HepG2 (cell line): ENCODE measurements around the gene KRT73. TPM values are rescaled to one million over a fixed set of nuclear protein-coding genes. Genes with fewer than 3 reads are reported as not detected.
A peak's percentile ranks its signal among the peaks of the same experiment; 100 is the strongest.

Experiments
- ATAC-seq: fragments of 200-7000 bp; cut with Tn5 transposase; 3 replicates; pipeline ENCODE4 v1.9.1; 2020; ENCODE audit warnings: mild to moderate bottlenecking, moderate library complexity
- BruUV-seq: library from RNA; stranded (reverse); fragments of 400-500 nt; replicated peaks from 2 replicates; lab custom pipeline; 2021; lab: Mats Ljungman, UMichigan
- CTCF ChIA-PET: fragments of 300-600 bp; formaldehyde crosslinking; extraction: SDS; loops from one replicate; lab custom pipeline; 2021; ENCODE audit warnings: low total read pairs, inconsistent platforms, low intra/inter-chr PET ratio; lab: Yijun Ruan, JAX
- POLR2A ChIA-PET: fragments of 350-600 bp; sonication (Branson Sonifier 250); formaldehyde crosslinking; loops from one replicate; lab custom pipeline; 2020; ENCODE audit warnings: antibody characterized with exemption, inconsistent platforms; lab: Yijun Ruan, JAX
- DNase-seq: peaks from one replicate; pipeline ENCODE4 v3.0.0-alpha.2; 2015; ENCODE audit warnings: low spot score
- FAIRE-seq: peaks from 3 replicates; lab custom pipeline; 2011; peaks lifted over from hg19 to GRCh38; lab: Jason Lieb, UNC
- H2AFZ ChIP-seq: one replicate; pipeline ENCODE4 v1.6.1; 2011; ENCODE audit warnings: low read length, inconsistent platforms
- H3K27ac ChIP-seq: fragments of 300-600 bp; 3 replicates; pipeline ENCODE4 v1.8.0; 2011; ENCODE audit warnings: mixed run types, mild to moderate bottlenecking, mixed read lengths, low read length, inconsistent platforms; ENCODE audit not compliant: insufficient read depth; ENCODE audit errors: extremely low read length
- H3K27me3 ChIP-seq, 2 experiments: fragments of 200-600 bp in 1 of 2; 2 replicates in 1 of 2; 3 replicates in 1 of 2; pipeline versions ENCODE4 v1.6.0 to v1.8.0; 2011; ENCODE audit warnings: low read length in 2 of 2, mild to moderate bottlenecking in 2 of 2, moderate library complexity in 2 of 2, inconsistent platforms in 1 of 2; ENCODE audit not compliant: insufficient read depth in 2 of 2, control insufficient read depth in 1 of 2
- H3K36me3 ChIP-seq, 2 experiments: fragments of 200-600 bp in 1 of 2; replicated peaks in 1 of 2; 2 replicates in 1 of 2; 3 replicates in 1 of 2; pipeline versions ENCODE4 v1.5.1 to v1.8.0; 2011; ENCODE audit warnings: low read length in 2 of 2, inconsistent platforms in 1 of 2; ENCODE audit not compliant: insufficient read depth in 2 of 2, control insufficient read depth in 1 of 2
- H3K4me1 ChIP-seq: 2 replicates; pipeline ENCODE4 v1.5.1; 2012; ENCODE audit warnings: low read length, inconsistent platforms; ENCODE audit not compliant: insufficient read depth
- H3K4me2 ChIP-seq: 2 replicates; pipeline ENCODE4 v1.6.0; 2011; ENCODE audit warnings: low read depth, low read length, inconsistent platforms
- H3K4me3 ChIP-seq, 3 experiments: fragments of 200-600 bp in 1 of 3; sonication (generic), shearing (Covaris generic) in 1 of 3; replicated peaks in 1 of 3; 2 replicates each; pipeline ENCODE4 v1.5.1; 2011 to 2016; ENCODE audit warnings: low read length in 3 of 3, inconsistent platforms in 2 of 3, low read depth in 2 of 3, mild to moderate bottlenecking in 2 of 3, control low read depth in 1 of 3, mixed read lengths in 1 of 3; ENCODE audit not compliant: insufficient read depth in 1 of 3
- H3K79me2 ChIP-seq: one replicate; pipeline ENCODE4 v1.6.1; 2011; ENCODE audit warnings: low read length, inconsistent platforms; ENCODE audit not compliant: insufficient read depth
- H3K9ac ChIP-seq: 2 replicates; pipeline ENCODE4 v1.6.0; 2011; ENCODE audit warnings: mild to moderate bottlenecking, low read depth, low read length, inconsistent platforms; ENCODE audit not compliant: insufficient read depth
- H3K9me3 ChIP-seq: 2 replicates; pipeline ENCODE4 v1.5.1; 2012; ENCODE audit warnings: mild to moderate bottlenecking, low read length
- H4K20me1 ChIP-seq: 2 replicates; pipeline ENCODE4 v1.6.0; 2011; ENCODE audit warnings: inconsistent platforms, mild to moderate bottlenecking, low read length, moderate library complexity; ENCODE audit not compliant: insufficient read depth
- ZBTB10 ChIP-seq: sonication (generic); formaldehyde crosslinking; IDR thresholded peaks from 2 replicates; pipeline ENCODE4 v1.4.0; 2020; ENCODE audit warnings: missing genetic modification reagents, borderline replicate concordance
- ZNF275 ChIP-seq: sonication (generic); formaldehyde crosslinking; IDR thresholded peaks from 2 replicates; pipeline ENCODE4 v1.8.0; 2022; ENCODE audit warnings: missing genetic modification reagents, mild to moderate bottlenecking, inconsistent platforms, borderline replicate concordance
- ZNF629 ChIP-seq: sonication (generic); formaldehyde crosslinking; conservative IDR thresholded peaks from 2 replicates; pipeline ENCODE4 v1.5.0; 2020; ENCODE audit warnings: missing genetic modification reagents
- whole genome bisulfite sequencing: methylation state at CpG from one replicate; pipeline ENCODE4 v1.1.6; 2017; ENCODE audit warnings: low lambda C conversion rate; 5-methylcytosine and 5-hydroxymethylcytosine counted together
- in situ Hi-C: cut with HindIII; loops from 2 replicates; pipeline ENCODE4 v1.10.0; 2017; ENCODE audit warnings: low pct_unique_long_range_greater_than_20kb; ENCODE audit not compliant: extremely low pct_ligation_motif_present
- intact Hi-C: fragments of 100-400 bp; cut with micrococcal nuclease; formaldehyde crosslinking; loops from one replicate; pipeline ENCODE4 v1.10.0; 2022; ENCODE audit not compliant: unreplicated experiment
- polyA plus RNA-seq, 8 experiments: library from polyadenylated mRNA; depleted of rRNA in 3 of 8; stranded (reverse) in 7 of 8; unstranded in 1 of 8; fragments of >200 nt; fragmentation: Illumina TruSeq in 4 of 8; extraction: Trizol in 4 of 8; gene quantifications; 2 replicates each; pipeline versions ENCODE4 v1.2.1 to v1.2.3, GENCODE V29; 2011 to 2016; ENCODE audit warnings: low read depth in 4 of 8, missing spikeins in 1 of 8, mixed read lengths in 1 of 8; ENCODE audit not compliant: insufficient read depth in 1 of 8
- total RNA-seq, 5 experiments: library from RNA; depleted of rRNA; stranded (reverse); fragments of >200 nt; fragmentation: Illumina TruSeq; extraction: Trizol; gene quantifications; 2 replicates each; pipeline ENCODE4 v1.2.3, GENCODE V29; 2016; ENCODE audit warnings: low read depth in 1 of 5

Gene KRT73
- total and polyA plus RNA-seq, 2 of the 13 experiments (the other 11 are each of a cell fraction or from before 2014, with no cell fraction given) = not detected

- no peak for TF ChIP-seq ZBTB10 (CRISPR knock-in tag)
Observed at GRCh38 chr12:52585066-52585465, 33.3 kb downstream of the KRT73 start (continued).

- Histone ChIP-seq H3K4me1 (no peaks in the 10 kb centered on the region), H3K9me3 (no peaks in the 10 kb centered on the region), H3K4me3 (no peak overlapping the region), H3K79me2 (no peaks in the 10 kb centered on the region), H3K36me3 (no peaks in the 10 kb centered on the region), H3K4me2 (no peak overlapping the region), H2AFZ (no peak overlapping the region)
- BruUV-seq = no TSS peak
- POLR2A ChIA-PET = no interaction called here
- TF ChIP-seq ZNF275 = no peak
- TF ChIP-seq ZNF629 = 0 out of 2 replicates have a peak, but pooled peaks have one; percentile 18
- TF ChIP-seq, all 625 proteins: peak for 1
- DNase-seq (no peak), FAIRE-seq (no peak), ATAC-seq (no peak)
- in situ Hi-C loops = loop anchor here (5.0 to 10.0 kb wide), 2 partner anchors 283 to 401 kb away; no protein-coding TSS in a partner anchor
- no peak overlapping the region for H3K27ac ChIP-seq
- peaks cover 4 to 40% of the 10 kb centered on the region in 2 experiments; a peak in 2 of 5 replicates for H3K27me3 ChIP-seq
- no peaks in the 10 kb centered on the region for H4K20me1 ChIP-seq
- intact Hi-C loops = no loop called here
- CTCF ChIA-PET = interaction anchor here (2.5 to 3.8 kb wide), 2 partner anchors 295 to 397 kb away, joined by 15 to 33 read pairs; no protein-coding TSS in a partner anchor
- 22% methylated on average over 8 of the region's 9 CpGs for WGBS
- no peak overlapping the region for H3K9ac ChIP-seq
Observed at GRCh38 chr12:52584156-52584682, 34.1 kb downstream of the KRT73 start.
